Raji (cell line): ENCODE measurements around the gene MGLL.

ENCODE experiments used
- POLR2A ChIP-seq: IDR thresholded peaks from 2 replicates; pipeline ENCODE4 v1.6.1; 2011; ENCODE audit warnings: low read depth, low read length, control low read depth; ENCODE audit not compliant: insufficient read depth

Gene MGLL

GRCh38 chr3:127744875-127745274, 77.4 kb downstream of the MGLL start:
- TF ChIP-seq POLR2A = no peak

- TF ChIP-seq POLR2A = no peak
These were observed 78.0 kb downstream of the MGLL start for GRCh38 chr3:127744253-127744815.

GRCh38 chr3:127743351-127744252, 78.7 kb downstream of the MGLL start:
- no peak for TF ChIP-seq POLR2A

GRCh38 chr3:127742580-127742979, 79.7 kb downstream of the MGLL start:
- no peak for TF ChIP-seq POLR2A

GRCh38 chr3:127741690-127742089, 80.6 kb downstream of the MGLL start:
- no peak for TF ChIP-seq POLR2A

GRCh38 chr3:127741246-127741645, 81.1 kb downstream of the MGLL start:
- TF ChIP-seq POLR2A = no peak

- TF ChIP-seq POLR2A = no peak
These were observed 82.0 kb downstream of the MGLL start for GRCh38 chr3:127740136-127740915.

GRCh38 chr3:127739347-127740135, 82.8 kb downstream of the MGLL start:
- TF ChIP-seq POLR2A = no peak

GRCh38 chr3:127738192-127738840, 84.0 kb downstream of the MGLL start:
- no peak for TF ChIP-seq POLR2A

- TF ChIP-seq POLR2A = no peak
These were observed 85.3 kb downstream of the MGLL start for GRCh38 chr3:127736801-127737539.

GRCh38 chr3:127735767-127736693, 86.3 kb downstream of the MGLL start:
- TF ChIP-seq POLR2A = peak; percentile 45

- TF ChIP-seq POLR2A = 0 out of 2 replicates have a peak, but pooled peaks have one; percentile 10
These were observed 87.4 kb downstream of the MGLL start for GRCh38 chr3:127734754-127735473.
